Neuron (in vitro differentiated cells): ENCODE results near the gene LRRN1.

ENCODE experiments used
- H2AFZ ChIP-seq: one replicate; pipeline ENCODE4 v1.6.1; 2013; ENCODE audit warnings: low read depth, mild to moderate bottlenecking, inconsistent platforms, low read length, moderate library complexity
- H3K27me3 ChIP-seq: one replicate; pipeline ENCODE4 v1.6.1; 2013; ENCODE audit warnings: low read length; ENCODE audit not compliant: insufficient read depth
- H3K36me3 ChIP-seq: one replicate; pipeline ENCODE4 v1.6.1; 2013; ENCODE audit warnings: low read length; ENCODE audit not compliant: insufficient read depth
- H3K4me1 ChIP-seq: one replicate; pipeline ENCODE4 v1.6.1; 2013; ENCODE audit warnings: low read length; ENCODE audit not compliant: insufficient read depth
- H3K4me3 ChIP-seq: 2 replicates; pipeline ENCODE4 v1.5.1; 2013; ENCODE audit warnings: mild to moderate bottlenecking, low read length, moderate library complexity
- H3K9me3 ChIP-seq: one replicate; pipeline ENCODE4 v1.6.1; 2013; ENCODE audit warnings: low read length

The LRRN1 gene

DNA sequence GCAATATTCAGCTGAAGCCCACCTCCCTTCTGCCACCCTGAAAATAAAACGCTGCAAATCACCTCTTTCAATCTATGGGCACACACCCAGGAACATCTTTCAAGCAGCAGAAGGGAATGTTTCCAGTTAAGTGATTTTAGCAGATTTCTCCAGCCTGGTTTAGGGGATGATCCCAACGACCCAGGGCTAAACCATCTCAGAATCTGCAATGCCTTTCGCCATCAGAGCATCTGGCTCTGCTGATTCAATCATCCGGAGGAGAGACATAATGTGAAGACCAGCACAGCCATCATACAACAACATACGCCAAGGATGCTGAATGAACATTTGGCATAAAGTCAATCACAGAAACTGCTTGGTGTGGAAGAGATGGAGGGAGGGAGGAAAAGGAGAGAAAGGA lies 15.5 kb upstream of the LRRN1 start:
- Histone ChIP-seq H3K27me3 (peaks cover 2% of the 10 kb centered on the region), H3K9me3 (no peaks in the 10 kb centered on the region), H3K4me3 (no peak overlapping the region), H3K36me3 (no peaks in the 10 kb centered on the region), H2AFZ (no peak overlapping the region), H3K4me1 (no peaks in the 10 kb centered on the region)

DNA sequence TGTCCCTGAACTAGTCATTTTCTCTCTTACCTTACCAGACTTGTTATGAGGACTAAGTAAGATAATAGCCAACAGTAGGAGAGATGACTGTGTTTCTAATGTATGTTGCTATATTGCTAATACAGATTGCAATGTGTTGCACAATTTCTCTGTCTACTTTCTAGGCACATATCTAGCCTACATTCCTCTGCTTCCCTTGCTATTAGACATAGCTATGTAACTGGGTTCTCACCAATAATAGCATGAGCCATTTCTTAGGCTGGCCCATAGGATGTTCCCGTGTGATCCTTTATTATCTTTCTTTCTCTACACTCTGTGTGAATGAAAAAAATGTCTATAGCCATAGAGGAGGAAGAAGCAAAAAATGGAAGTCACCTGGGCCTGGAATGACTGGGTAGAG lies 6.8 kb upstream of the LRRN1 start:
- H2AFZ ChIP-seq, result no peak overlapping the region
- H3K36me3 ChIP-seq, result no peaks in the 10 kb centered on the region
- no peaks in the 10 kb centered on the region for H3K4me1 ChIP-seq
- no peaks in the 10 kb centered on the region for H3K27me3 ChIP-seq
- no peaks in the 10 kb centered on the region for H3K9me3 ChIP-seq
- no peak overlapping the region for H3K4me3 ChIP-seq

DNA sequence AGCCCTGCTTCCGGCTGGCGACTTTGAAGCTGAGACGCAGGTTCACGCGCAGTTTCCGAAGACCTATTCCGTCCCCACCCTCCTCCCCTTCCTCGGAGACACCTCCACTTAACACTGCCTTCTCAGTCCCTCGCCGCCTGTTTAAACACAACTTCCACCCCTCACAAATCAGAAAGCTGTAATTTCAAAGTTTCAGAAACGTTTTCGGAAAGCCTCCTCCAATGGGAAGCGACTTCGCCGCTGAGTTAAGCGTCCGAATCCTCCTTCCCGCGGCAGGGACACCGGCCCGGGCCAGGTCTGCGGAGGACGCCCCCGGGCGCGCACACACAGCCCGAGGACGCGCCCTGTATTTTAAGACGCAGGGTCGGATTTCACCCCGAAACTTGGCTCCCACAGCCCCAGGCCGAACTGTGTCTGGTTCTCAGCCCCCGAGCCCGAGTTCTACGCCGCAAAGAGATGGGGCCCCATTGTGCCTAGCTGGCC lies 559 bp upstream of the LRRN1 start:
- peaks cover 23% of the 10 kb centered on the region for H3K4me1 ChIP-seq
- H3K27me3 ChIP-seq, result no peaks in the 10 kb centered on the region
- H3K4me3 ChIP-seq, result peak overlapping the region; percentile 88
- H3K9me3 ChIP-seq, result no peaks in the 10 kb centered on the region
- peak overlapping the region; percentile 82 for H2AFZ ChIP-seq
- H3K36me3 ChIP-seq, result no peaks in the 10 kb centered on the region

DNA sequence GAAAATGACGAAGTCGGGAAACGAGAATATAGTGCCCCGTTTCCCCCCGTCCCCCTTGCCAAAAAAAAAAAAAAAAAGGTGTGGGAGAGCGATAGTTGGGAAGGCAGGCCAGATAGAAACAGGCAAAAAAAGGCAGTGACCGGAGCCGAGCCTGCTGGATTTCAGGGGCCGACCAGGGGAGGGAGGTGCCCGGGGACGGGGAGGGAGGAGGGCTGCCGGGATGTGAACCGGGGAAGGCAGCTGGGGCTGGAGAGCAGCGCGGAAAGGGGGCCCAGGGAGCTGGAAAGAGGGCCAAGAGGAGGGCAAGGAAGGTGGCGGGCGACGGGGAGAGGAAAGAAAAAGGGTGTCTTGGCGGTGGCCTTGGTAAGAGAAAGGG lies 837 bp downstream of the LRRN1 start:
- no peak overlapping the region for H2AFZ ChIP-seq
- no peaks in the 10 kb centered on the region for H3K27me3 ChIP-seq
- no peaks in the 10 kb centered on the region for H3K9me3 ChIP-seq
- H3K4me3 ChIP-seq, result peak overlapping the region; percentile 60
- H3K36me3 ChIP-seq, result no peaks in the 10 kb centered on the region
- H3K4me1 ChIP-seq, result peaks cover 37% of the 10 kb centered on the region

GRCh38 chr3:3800685-3801493 lies 1.7 kb downstream of the LRRN1 start:
- H3K9me3 ChIP-seq, result no peaks in the 10 kb centered on the region
- no peak overlapping the region for H2AFZ ChIP-seq
- peaks cover 44% of the 10 kb centered on the region for H3K4me1 ChIP-seq
- peaks cover 7% of the 10 kb centered on the region for H3K36me3 ChIP-seq
- no peaks in the 10 kb centered on the region for H3K27me3 ChIP-seq
- H3K4me3 ChIP-seq, result peak overlapping the region; percentile 60

DNA sequence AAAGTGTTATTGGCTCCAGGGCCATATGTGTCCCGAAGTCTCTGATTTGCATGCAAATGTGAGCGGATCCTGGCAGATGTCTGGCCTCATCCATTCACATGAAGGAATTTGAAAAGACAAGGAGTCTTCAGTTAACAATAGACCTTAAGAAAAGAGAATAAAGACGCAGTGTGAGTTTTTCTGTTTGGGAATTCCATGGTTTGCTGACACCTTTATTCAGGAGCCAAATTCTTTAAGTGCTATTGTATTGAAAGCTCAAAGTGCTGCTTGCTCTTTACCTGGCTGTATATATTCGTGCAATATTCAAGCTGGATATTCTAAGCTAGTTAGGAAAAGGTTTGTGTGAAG lies 2.2 kb downstream of the LRRN1 start:
- no peaks in the 10 kb centered on the region for H3K9me3 ChIP-seq
- H3K27me3 ChIP-seq, result no peaks in the 10 kb centered on the region
- peaks cover 13% of the 10 kb centered on the region for H3K36me3 ChIP-seq
- H2AFZ ChIP-seq, result no peak overlapping the region
- H3K4me1 ChIP-seq, result peaks cover 44% of the 10 kb centered on the region
- peak overlapping the region; percentile 60 for H3K4me3 ChIP-seq

DNA sequence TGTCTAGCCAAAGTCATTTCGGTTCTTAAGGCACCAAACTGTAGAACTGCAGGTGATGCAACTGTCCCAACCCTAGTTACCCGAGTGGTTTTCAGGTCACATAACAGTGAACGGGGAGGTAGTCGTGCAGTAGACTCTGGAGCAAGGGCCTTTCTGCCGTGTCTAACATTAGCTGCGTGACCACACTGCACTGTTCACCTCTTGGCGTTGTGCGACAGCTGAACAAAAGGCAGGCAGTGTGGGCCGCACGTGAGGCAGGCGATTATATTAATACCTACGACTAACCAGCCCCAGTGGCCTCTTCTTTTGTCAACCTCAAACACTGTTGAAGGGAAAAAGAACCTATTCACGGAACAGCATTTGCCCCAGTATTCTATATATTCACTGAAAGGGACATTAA lies 2.8 kb downstream of the LRRN1 start:
- H3K36me3 ChIP-seq, result peaks cover 19% of the 10 kb centered on the region
- H3K4me3 ChIP-seq, result peak overlapping the region; percentile 60

GRCh38 chr3:3804560-3804959 lies 5.3 kb downstream of the LRRN1 start:
- peaks cover 41% of the 10 kb centered on the region for H3K36me3 ChIP-seq
- H3K4me1 ChIP-seq, result peaks cover 37% of the 10 kb centered on the region
- H2AFZ ChIP-seq, result no peak overlapping the region
- no peaks in the 10 kb centered on the region for H3K27me3 ChIP-seq
- no peaks in the 10 kb centered on the region for H3K9me3 ChIP-seq
- H3K4me3 ChIP-seq, result peak overlapping the region; percentile 25

More for the DNA sequence above, 2.8 kb downstream of the LRRN1 start:
- H2AFZ ChIP-seq, result no peak overlapping the region
- H3K4me1 ChIP-seq, result peaks cover 44% of the 10 kb centered on the region
- H3K9me3 ChIP-seq, result no peaks in the 10 kb centered on the region
- H3K27me3 ChIP-seq, result no peaks in the 10 kb centered on the region

- Histone ChIP-seq H3K36me3 (peaks cover 54% of the 10 kb centered on the region), H2AFZ (no peak overlapping the region), H3K27me3 (no peaks in the 10 kb centered on the region), H3K4me3 (no peak overlapping the region), H3K4me1 (peaks cover 37% of the 10 kb centered on the region), H3K9me3 (peaks cover 6% of the 10 kb centered on the region)
Observed at GRCh38 chr3:3806092-3806491, 6.9 kb downstream of the LRRN1 start.

DNA sequence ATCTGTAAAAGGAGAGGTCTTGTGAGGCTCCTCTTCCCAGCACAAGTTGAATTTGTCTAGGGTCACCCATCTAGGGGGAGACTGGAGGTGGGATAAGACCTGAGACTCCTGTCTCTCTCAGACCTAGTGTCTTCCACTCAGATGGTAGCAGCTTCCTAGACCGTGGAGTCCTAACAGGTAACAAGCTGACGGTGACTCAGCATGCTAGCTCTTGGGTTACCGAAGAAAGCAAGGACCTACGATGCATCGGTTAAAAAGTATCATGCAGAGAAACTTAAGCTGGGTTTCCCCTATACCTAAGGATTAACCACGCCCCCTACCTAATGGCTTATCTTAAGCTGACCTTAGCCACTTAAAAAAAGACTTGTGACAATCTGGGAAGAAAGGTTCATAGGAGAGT lies 7.6 kb downstream of the LRRN1 start:
- peaks cover 61% of the 10 kb centered on the region for H3K36me3 ChIP-seq

DNA sequence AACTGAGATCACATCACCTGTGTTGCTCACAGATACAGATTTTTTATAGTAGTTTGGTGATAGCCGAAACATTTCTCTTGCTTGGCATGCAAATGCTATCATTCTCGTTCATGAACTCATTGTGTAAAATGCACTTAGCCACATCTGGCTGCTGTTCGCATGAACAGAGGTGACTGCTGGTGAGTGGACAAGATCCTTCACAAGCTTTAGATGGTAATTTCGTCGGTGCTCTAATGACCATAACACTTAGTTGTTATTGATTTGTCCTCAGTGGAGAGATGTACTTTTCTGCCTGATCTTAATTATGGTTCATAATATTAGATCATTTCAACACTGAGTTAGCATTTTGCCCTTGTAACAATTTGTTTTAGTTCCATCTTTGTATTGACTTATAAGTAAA lies 13.8 kb downstream of the LRRN1 start:
- Histone ChIP-seq H3K27me3 (no peaks in the 10 kb centered on the region), H2AFZ (no peak overlapping the region), H3K4me3 (no peak overlapping the region), H3K36me3 (peaks cover 86% of the 10 kb centered on the region), H3K9me3 (peaks cover 7% of the 10 kb centered on the region), H3K4me1 (no peaks in the 10 kb centered on the region)

More for the DNA sequence above, 7.6 kb downstream of the LRRN1 start:
- H3K4me3 ChIP-seq, result no peak overlapping the region
- peaks cover 33% of the 10 kb centered on the region for H3K4me1 ChIP-seq
- H3K27me3 ChIP-seq, result no peaks in the 10 kb centered on the region
- H2AFZ ChIP-seq, result no peak overlapping the region
- peaks cover 6% of the 10 kb centered on the region for H3K9me3 ChIP-seq

DNA sequence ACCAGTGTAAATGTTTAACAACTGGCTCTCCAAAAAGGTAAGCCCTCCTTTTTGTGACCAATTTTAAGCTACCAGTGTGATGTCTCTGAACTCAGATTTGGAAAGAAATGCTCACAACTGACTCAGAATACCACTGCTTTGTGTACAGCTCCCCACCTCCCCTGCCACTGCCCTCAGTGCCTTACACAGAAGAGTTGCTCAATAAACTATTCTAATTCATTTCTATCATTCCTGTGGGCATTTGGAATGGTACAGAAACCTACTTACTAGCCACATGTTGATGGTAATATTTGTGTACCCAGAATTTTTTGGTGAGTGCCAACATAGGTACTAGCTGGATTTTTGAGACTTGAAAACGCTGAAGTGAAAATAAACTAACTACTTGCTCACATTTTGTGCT lies 16.0 kb downstream of the LRRN1 start:
- H3K36me3 ChIP-seq, result peaks cover 84% of the 10 kb centered on the region
- H3K27me3 ChIP-seq, result no peaks in the 10 kb centered on the region
- H3K4me1 ChIP-seq, result no peaks in the 10 kb centered on the region
- peaks cover 6% of the 10 kb centered on the region for H3K9me3 ChIP-seq
- H3K4me3 ChIP-seq, result no peak overlapping the region
- H2AFZ ChIP-seq, result no peak overlapping the region

GRCh38 chr3:3816034-3816433 lies 16.8 kb downstream of the LRRN1 start:
- Histone ChIP-seq H3K4me3 (no peak overlapping the region), H3K9me3 (peaks cover 2% of the 10 kb centered on the region)

GRCh38 chr3:3817865-3818264 lies 18.6 kb downstream of the LRRN1 start:
- Histone ChIP-seq H3K4me1 (no peaks in the 10 kb centered on the region), H2AFZ (no peak overlapping the region), H3K27me3 (no peaks in the 10 kb centered on the region), H3K36me3 (peaks cover 85% of the 10 kb centered on the region), H3K4me3 (no peak overlapping the region), H3K9me3 (peaks cover 2% of the 10 kb centered on the region)

More at GRCh38 chr3:3816034-3816433, 16.8 kb downstream of the LRRN1 start:
- H3K4me1 ChIP-seq, result no peaks in the 10 kb centered on the region
- H3K27me3 ChIP-seq, result no peaks in the 10 kb centered on the region
- peaks cover 85% of the 10 kb centered on the region for H3K36me3 ChIP-seq
- no peak overlapping the region for H2AFZ ChIP-seq
